AML-193 (cell line): ENCODE data around the gene LTBP1.
"Not testable (repeated sequence)": the region's sequence is repeated elsewhere in the genome, so short reads cannot be mapped to it uniquely, and the experiment has no call there.

Experiments
- DNase-seq, 2 experiments: peaks; one replicate each; lab custom pipeline; 2025; lab: John Stamatoyannopoulos, UW

The LTBP1 gene

DNA sequence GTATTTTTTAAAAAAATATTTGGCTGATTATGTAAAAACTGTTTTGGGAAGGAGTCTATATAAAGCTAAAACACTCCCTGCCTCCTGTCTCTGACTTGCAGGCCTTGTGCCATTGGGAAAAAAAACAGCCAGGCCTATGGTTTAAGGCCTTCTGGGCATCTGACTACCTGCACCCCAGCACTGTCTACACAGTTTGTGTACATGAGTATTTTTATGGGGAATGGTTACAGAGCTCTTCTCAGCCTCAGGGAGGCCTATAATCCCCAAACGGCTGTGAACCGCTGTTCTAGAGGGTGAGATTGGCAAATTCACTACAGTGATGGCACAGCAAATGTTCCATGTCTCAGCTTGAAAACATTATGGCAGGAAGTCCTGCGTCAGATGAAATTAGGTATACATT, 96.1 kb downstream of the LTBP1 start:
- DNase-seq: no peak

DNA sequence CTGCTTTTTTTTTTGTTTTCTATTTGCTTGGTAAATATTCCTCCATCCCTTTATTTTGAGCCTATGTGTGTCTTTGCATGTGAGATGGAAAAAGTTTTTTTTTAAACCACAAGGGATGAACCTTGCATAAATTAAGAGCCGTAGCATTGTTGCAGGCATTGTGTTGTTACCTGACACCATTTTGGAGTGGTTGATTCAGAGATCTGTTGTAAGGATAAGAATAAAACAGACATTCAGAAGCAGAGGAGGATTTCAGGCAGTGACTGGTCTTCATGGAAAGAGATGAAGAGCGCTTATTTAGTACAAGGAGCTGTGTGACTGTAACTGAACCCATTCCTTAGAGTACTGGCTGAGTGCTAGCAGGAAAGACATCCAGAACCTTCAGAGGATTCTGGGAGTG, 101.2 kb downstream of the LTBP1 start:
- DNase-seq: no peak

DNA sequence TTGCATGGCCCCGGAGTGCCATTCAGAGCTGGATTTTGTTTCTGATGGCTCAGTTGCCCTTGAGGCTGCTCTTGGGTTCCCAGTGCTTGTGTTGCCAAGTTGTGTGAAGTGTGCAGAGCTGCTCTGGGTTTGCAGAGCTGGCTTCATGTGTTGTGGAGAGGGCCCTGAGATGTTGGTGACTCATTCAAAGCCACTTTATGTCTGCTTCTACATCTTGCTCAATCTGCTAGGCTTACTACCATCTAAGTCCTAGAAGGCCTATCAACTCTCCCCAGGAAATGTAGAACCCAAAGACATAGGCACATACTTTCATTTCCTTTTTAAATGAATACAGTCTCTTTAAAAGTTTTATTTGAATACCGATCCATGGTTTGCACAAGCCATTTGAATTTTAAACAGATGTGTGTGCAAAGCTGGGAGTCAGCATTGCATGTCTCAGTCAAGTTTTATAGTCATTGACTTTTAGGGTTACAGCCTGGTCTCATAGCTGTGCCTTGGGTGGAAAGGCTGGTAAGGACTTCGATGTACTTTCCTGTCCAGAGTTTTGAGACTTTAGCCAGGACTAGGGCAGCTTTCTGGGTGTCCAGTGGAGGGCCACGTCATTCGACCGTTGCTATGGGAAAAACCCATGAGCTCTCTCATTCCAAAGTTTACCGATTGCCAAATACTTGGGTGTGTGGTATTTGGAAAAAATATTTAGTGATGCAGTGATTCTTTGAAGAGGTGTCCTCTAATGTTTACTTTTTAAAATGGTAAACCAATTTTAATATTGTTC, 105.0 kb downstream of the LTBP1 start:
- DNase-seq: no peak

DNA sequence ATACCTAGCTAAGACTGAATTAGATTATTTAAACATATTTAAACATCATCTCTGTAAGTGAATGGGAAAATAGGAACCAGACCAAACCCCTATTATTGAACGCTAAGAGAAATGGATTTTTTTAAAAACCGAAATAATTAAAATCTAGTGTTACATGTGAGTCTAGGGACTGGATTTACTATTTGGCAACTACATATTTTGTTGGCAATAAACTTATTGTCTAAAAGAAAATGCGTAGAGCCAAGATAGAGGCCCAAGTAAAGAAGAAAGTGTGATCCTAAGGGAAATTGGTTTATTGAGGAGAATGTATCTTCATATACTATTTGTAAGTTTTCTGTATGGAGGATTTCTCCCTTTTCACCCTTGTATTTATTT, 105.6 kb downstream of the LTBP1 start:
- DNase-seq: no peak

DNA sequence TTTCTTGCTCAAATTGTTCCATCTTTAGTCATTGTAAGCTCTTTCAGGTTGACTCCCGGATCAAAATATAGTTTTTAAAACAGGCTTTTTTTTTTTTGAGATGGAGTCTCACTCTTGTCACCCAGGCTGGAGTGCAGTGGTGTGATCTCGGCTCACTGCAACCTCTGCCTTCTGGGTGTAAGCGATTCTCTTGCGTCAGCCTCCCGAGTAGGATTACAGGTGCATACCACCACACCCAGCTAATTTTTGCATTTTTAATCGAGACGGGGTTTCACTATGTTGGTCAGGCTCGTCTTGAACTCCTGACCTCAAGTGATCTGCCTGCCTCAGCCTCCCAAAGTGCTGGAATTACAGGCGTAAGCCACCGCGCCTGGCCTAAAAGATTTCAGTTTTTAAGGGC, 106.0 kb downstream of the LTBP1 start:
- not testable (repeated sequence) for DNase-seq

DNA sequence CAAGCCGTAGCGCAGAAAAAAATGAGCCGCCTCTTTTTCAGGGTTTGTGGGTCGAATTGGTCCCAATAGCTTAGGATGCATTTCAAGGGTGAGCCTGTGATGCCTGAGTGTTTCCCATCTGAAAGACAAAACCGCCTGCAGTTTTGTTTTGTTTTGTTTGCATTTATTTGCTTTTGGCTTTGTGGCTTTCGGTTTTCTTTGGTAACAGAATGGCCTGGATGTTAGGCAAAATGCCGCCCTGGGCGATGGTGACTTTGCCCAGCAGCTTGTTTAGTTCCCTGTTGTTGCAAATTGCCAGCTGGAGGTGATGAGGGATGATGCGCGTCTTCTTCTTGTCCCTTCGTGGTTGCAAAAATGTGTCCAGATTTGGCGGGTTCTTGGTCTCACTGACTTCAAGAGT, 109.4 kb downstream of the LTBP1 start:
- no peak for DNase-seq

DNA sequence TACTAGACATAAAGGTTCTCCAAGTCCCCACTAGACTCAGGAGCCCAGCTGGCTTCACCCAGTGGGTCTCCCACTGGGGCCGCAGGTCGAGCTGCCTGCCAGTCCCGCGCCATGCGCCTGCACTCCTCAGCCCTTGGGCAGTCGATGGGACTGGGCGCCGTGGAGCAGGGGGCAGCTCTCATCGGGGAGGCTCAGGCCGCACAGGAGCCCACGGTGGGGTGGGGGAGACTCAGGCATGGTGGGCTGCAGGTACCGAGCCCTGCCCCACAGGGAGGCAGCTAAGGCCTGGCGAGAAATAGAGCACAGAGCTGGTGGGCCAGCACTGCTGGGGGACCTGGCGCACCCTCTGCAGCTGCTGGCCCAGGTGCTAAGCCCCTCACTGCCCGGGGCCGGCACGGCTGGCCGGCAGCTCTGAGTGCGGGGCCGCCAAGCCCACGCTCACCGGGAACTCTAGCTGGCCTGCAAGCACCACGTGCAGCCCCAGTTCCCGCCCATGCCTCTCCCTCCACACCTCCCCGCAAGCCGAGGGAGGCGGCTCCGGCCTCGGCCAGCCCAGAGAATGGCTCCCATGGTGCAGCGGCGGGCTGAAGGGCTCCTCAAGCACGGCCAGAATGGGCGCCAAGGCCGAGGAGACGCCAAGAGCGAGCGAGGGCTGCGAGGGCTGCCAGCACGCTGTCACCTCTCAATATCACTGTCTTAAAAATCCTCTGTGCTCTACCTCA, 110.7 kb downstream of the LTBP1 start:
- DNase-seq: not testable (repeated sequence)

DNA sequence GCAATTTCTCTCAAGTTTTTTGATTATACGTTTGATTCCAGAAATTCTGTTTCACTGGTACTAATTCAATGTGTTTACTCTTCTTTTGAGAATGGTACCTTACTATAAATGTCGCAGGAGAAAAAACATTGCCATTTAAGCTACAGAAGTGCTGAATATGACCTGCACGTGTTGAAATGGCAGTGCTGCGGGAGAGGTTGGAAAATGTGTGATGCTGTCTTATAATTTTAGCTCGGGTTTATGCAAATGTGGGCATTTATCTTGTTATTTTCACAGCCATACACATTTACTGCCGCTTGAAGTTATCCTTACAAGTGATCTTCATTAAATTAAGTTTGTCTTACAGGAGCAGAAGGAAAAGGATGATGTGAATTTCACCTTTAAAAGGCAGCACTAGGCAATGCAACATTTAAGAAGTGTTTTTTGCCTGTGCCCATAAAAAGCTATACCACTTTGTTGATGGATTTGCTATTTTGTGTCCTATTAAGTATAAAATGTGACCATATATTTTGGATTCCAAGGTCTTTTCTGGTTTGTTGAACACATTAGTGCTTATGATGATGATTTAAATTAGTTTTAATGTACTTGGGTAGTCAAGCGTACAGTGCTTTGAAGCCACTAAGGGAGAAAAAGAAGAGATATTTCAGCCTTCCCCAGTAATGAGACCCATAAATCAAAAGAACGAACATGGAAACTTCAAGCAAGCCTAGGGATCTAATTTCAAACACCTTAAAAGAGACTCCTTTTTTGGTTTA, 112.1 kb downstream of the LTBP1 start:
- no peak for DNase-seq

DNA sequence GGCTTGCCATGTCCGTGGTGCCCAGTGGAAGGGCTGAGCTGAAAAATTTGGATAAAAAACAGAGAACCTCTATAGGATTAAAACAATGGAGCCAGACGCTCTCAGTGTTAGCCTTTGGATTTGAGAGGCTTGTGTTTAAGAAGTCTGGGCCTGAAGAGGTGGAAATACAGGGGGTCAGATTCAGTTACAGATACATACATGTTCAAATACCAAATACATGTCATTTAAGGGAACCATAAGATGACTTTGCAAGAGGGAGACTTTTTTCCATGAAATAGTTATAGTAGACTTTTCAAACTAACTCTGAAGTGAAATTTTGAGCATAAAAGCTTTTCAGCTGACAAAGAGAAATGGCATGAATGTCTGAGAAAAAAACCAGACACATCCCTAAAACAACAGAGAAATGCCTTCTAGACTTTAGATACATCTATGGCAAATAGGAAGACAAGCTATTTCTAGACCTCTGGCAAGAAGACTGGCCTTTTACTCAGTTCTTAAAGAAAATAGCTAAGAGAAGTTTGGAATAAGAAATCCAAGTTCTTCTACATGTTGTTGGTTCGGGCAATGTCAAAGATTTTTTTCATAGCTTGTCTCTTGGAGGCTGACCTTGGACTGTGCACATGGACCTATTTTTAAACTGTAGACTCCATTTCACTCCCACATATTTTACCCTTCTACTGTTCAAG, 112.9 kb downstream of the LTBP1 start:
- DNase-seq: no peak

DNA sequence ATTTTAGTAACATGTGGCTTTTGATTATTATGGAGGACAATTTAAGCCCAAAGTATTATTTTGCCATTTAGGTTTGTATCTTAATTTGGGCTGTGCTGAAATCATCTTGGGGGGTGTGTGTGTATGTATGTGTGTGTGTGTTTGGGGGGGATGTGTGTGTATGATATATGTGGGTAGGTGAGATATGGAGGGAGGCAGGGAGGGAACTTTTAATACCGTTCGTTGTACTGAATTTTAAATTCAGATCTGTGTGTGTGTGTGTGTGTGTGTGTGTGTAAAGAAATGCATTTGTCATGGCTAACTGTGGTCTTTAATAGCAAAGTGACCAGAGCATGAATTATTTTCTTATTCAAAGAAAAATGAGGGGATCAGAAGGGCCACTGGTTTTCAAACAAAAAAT, 113.7 kb downstream of the LTBP1 start:
- DNase-seq: no peak

DNA sequence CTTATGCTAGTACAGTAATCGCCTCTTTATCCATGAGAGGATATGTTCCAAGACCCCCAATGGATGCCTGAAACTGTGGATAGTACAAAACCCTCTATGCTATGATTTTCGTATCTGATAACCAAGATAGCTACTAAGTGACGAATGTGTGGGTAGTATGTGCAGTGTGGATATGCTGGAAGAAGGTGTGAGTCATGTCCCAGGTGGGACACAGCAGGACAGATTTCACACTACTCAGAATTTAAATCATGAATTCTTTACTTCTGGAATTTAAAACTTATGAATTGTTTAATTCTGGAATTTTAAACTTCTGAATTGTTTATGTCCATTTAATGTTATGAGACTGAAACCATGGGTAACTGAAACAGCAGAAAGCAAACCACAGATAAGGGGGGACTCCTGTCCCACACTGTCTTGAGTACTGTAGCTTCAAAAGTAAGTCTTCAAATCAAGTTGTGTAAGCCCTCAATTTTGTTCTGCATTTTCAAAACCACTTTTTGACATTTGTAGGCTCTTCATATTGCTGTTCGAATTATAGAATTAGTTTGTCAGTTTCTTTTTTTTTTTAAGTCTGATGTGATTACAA, 116.0 kb downstream of the LTBP1 start:
- no peak for DNase-seq

DNA sequence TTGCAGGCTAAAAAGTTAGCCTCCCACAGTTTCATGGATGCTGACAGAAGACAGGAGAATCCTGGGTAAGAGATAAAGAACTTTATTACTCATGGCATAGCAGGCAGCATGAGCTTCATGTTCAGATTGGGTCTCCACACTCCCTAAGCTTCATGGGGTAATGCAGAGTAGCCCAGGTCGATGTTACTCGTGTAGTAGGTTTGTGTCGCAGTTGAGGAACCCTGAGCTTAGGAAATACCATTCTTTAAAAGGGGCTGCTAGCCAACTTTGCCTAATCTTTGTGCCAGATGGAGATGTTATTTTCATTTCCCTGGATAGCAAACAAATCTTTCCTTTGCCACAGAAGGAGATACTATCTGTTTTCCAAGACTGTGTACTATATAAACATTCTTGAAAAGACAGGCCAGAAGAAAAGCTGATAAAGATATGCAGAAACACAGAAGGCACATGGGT, 117.6 kb downstream of the LTBP1 start:
- no peak for DNase-seq

DNA sequence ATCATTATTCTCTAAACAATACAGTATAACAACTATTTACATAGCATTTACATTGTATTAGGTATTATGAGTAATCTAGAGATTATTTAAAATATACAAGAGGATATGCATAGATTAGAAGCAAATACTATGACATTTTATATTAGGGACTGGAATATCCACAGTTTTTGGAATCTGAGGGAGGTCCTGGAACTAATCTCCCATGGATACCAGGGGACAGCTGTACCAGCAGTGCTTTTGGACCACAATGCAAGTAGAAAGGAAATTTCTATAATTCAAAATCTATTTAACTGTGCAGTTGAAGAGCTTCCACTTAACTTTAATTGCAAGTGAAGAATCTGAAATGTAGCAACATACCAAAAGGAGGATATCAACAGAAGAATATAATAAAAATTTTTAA, 120.8 kb downstream of the LTBP1 start:
- DNase-seq: no peak

DNA sequence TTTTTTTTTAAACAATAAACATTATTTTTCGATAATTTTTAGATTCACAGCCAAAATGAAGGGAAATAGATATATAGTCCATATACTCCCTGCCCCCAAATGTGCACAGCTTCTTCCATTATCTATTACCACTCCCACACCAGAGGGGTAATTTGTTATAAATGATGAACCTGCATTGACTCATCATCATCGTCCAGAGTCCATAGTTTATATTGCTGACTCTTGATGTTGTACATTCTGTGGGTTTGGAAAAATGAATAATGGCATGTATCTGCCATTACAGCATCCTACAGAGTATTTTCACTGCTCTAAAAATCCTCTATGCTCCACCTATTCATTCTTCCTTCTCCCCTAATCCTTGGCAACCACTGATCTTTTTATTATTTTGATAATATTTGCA, 121.5 kb downstream of the LTBP1 start:
- DNase-seq: no peak

DNA sequence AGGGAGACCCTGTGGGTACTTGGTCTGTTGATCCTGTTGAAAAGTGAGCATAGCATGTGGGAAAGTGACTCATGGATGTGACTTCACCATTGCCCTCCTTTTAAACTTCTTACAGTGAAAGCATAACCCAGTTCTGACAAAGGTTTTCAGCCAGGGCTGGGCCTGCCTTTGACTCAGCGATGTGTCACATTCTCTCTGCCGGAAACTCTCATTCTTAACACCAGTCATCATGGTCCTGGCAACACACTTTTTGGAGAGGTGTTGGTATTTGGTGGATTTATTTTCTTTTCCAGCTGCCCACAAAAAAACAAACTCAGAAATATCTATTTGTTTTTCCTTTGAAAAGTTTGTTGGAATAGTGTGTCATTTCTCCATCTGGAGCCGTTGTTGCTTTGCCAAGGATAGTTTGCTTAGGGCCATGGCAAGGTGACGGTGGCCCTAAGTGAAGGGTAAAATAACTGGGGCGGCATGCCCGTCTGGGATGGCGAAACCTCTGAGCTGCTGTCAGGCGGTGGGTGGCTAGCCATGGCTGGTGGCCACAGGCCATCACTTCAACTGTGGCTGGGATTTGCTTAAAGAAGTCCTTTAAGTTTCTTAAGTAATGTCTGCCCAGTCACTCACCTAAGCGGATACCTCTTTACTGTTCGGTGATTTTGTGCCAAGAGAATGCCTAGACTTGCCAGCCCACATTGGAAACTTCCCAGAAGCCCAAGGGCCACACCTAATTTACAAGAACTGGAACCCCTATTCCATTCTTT, 123.3 kb downstream of the LTBP1 start:
- no peak for DNase-seq

DNA sequence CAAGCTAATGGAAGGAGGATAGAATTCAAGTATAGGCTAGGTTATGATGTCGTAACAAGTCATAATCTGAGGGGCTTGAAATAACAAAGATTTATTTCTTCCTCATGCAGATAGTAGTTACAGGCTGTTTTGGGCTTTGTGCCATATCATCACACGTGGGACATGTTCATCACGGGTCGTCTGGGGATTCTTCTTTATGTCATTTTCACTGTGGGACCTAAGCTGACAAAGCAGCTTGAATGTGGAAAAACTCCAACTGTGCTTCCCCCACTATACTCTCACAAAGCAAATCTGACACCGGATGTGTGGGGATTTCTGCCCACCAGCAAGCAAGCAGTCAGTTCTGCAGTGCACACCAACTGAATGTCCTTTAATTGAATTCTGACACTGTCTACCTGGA, 124.8 kb downstream of the LTBP1 start:
- DNase-seq: no peak

DNA sequence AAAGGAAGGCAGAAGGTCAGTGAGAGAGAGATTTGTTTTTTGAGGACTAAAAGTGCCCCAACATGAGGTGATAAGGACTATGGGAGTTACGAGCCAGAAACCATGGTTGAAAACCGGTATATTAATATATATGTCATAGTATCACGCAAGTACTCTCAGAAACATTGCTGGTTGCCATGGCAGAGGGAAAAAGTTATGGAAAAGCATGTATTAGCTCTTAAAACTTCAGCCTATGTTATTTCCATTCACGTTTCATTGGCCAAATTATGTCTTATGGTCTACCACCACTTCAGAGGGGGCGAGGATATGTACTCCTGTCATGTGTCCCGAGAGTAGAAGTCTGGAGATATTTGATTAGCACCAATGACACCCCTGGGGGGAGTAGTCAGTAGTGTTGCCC, 125.9 kb downstream of the LTBP1 start:
- no peak for DNase-seq

DNA sequence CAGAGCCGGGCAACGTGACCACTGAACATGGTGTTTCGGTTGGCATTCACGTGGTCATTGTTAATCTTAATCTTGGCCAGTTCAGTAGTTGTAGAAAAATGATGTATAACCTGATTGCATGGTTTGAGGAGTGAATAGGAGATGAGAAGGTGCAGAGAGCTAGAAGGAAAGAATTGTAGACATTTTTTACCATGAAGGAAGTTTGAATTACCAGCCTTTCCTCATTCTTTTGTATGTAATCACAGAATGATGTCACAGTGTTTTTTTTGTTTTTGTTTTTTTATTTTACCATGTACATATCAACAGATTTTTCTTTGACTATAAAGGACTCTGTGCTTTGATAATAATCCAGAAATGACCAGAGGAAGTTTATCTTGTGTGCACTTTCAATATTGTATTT, 126.3 kb downstream of the LTBP1 start:
- DNase-seq: no peak

DNA sequence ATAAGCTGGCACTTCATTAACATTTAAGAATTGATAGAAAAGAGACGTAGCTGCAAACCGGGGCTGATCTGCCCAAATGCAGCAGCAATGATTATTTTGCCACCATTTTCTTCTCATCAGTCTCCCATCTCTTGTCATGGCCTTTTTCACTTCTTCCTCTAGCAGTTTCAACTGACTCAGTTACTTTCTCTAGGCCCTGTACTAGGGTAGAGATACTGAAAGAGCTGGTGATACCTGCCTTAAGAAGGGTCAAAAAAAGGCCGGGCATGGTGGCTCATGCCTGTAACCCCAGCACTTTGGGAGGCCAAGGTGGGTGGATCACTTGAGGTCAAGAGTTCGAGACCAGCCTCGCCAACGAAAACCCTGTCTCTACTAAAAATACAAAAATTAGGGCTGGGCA, 127.4 kb downstream of the LTBP1 start:
- no peak for DNase-seq

DNA sequence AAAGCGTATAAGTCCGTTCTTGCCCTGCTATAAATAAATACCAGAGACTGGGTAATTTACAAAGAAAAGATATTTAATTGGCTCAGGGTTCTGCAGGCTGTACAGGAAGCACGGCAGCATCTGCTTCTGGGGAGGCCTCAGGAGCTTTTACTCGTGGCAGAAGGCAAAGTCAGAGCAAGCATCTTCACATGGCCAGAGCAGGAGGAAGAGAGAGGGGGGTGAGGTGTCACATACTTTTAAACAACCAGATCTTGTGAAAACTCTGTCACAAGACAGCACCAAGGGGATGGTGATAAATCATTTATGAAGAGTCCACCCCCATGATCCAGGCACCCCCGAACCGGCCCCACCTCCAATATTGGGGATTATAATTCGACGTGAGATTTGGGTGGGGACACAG, 130.6 kb downstream of the LTBP1 start:
- DNase-seq: no peak

DNA sequence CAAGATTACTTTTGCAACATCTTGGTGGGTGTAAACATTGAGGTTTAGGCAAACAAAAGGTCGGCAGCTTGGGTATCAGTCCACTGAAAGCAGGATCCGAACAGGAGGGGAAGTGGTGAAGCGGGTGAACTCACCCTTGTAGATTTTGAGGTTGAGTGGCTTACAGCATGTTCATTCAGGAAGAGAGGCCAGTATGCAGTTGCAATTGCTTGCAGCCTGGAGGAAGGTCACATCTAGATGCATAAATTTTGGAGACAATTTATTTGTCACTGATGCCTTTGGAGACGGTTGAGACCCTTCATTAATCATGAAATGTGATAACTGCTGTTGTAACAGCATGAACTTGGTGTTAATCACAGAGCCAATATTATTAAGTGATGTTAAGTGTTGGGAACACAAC, 131.1 kb downstream of the LTBP1 start:
- DNase-seq: no peak
